ENCODE measurements around the gene GRIK3.

GRIK3 gene

GRCh38 chr1:36776256-36776655 lies 258.1 kb downstream of the GRIK3 start:
- DNase-seq: no peak

- no peak for DNase-seq
These were observed 258.6 kb downstream of the GRIK3 start for GRCh38 chr1:36775716-36776115.

DNA sequence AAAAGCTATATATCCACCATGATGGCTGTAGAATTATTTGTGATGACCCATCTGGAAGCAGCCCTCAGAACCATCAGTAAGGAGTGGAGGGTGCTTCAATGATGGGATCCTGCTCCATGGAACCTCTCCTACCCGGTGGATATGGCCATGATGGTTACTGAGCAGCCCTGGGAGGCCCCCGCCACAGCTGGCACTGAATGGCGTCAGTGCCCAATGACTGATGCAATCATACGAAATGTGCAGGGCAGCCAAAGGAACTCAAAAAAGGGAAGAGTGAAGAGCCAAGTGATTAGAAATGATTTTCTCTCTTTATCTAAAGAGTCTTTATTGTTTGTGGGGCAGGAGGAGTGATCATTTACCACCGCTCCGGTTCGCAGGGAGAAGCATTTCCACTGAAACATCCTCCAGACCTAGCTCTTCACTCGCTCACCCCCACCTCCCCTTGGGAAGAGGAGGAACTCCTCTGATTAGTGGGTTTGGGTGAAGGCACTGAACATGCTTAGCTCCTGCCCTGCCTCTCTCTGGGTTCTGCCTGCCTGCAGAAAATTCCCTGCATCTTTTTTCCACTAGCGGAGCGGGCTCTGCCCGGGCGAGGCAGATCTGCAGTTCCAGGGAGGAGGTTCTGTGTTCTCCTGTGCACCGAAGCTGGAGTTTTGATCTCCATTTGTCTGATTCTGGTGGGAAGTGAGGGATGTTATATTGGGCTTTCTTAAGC lies 260.3 kb downstream of the GRIK3 start:
- no peak for DNase-seq

- DNase-seq: no peak
These were observed 261.4 kb downstream of the GRIK3 start for GRCh38 chr1:36772647-36773495.

DNA sequence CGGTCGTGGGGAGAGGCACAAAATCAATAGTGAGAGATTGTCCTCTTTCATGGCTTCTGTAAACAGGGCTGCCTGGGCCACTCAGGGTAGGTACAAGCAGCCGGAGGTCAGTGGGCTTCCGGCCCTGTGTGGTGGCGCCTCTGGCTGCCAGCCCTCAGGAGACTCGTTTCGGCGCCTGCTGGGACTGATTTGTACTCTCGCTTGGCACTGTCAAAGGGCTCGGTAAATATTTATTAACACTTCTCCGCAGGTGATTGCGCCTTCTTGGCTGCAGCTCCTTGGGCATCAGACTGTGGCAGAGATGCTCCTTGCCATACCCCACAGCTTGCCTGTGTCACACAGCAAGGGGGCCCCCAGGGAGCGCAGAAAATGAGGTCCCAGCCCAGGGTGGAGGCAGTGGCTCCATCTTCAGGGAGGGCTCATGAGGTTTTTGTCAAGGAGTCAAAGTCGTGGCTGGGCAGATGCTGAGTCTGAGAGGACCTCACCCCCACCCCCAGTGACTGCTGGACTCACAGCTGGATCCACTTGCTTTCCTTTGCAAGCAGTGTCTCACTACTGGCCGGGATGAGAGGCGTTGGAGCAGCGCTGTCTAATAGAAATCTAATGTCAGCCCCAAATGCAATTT lies 262.5 kb downstream of the GRIK3 start:
- DNase-seq: peak; percentile 38

- peak; percentile 25 for DNase-seq
These were observed 263.1 kb downstream of the GRIK3 start for GRCh38 chr1:36771240-36771639.

DNA sequence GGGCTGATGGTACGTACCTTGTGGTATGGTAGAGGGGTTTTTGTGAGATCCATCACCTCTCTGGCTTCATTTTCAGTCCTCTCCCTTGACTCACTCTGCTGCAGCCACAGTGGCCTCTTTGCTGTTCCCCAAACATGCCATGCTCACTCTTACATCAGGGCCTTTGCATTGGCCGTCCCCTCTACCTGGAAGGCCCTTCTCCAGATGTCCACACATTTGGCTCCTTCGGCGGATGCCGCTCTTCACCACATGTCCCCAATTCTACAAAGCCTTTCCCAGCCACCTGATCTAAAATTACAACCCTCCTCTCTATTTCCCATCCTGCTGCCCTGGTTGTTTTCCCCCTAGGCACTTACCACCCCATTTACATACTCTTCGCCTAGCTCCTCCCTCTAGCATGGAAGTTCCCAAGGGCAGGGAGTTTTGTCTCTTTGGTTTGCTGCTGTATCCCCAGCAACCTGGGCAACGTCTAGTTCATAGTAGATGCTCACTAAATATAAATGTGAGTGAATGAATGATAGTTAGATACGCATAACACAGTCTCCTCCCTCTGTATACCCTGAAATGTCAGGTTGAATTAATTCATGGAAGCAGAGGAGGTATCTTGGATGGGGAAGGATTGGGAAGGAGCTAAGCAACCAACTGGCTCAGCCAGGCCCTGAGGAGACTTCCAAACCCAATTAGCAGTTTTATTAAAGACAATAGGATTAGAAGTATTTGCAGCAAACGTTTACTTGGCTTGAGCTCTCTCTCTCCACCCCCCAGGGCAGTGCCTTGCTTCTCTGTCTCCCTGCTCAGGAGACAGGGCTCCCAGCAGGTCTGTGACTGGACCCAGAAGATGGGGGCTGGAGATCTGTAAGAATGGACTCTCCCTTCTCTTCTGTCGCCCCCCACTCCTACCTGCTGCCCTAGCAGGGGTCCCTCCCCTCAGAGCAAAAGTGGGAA lies 264.2 kb downstream of the GRIK3 start:
- peak; percentile 19 for DNase-seq

GRCh38 chr1:36768486-36769178 lies 265.7 kb downstream of the GRIK3 start:
- peak; percentile 53 for DNase-seq

DNA sequence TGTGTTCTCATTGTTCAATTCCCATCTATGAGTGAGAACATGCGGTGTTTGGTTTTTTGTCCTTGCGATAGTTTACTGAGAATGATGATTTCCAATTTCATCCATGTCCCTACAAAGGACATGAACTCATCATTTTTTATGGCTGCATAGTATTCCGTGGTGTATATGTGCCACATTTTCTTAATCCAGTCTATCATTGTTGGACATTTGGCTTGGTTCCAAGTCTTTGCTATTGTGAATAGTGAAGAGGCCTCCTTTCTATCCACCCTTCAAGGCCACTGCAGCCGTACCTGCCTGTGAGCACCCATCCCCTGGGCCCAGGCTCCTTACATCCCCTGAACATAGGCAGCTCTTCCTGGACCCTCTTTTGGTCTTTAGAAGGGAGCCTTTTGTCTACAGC lies 266.9 kb downstream of the GRIK3 start:
- peak; percentile 10 for DNase-seq

GRCh38 chr1:36766481-36766880 lies 267.8 kb downstream of the GRIK3 start:
- DNase-seq: no peak

DNA sequence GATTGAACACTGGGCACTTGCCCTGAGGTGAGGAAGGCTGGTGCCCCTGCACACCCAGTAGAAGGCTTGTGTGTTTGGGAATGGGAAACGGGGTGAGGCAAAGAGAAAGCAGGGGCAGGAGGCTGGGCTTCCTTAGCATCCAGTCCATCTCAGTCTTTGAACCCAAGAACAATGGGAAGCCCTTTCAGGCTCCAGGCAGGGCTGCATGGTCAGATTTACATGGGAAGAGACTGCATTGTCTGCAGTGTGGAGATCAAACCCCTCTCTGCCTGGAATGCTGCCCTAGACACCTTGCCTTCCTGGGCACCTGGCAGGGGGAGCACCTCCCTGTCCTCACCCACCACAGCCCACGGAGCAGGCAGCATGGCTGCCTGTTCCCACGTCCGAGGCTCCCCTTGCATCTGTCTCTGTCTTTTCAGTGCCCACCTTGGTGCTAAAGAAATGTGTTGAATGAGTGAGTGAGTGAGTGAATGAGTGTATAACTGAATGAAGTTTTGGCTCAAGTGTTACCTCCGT lies 268.5 kb downstream of the GRIK3 start:
- no peak for DNase-seq

GRCh38 chr1:36764798-36765197 lies 269.5 kb downstream of the GRIK3 start:
- DNase-seq: no peak

- no peak for DNase-seq
These were observed 270.5 kb downstream of the GRIK3 start for GRCh38 chr1:36763771-36764170.

DNA sequence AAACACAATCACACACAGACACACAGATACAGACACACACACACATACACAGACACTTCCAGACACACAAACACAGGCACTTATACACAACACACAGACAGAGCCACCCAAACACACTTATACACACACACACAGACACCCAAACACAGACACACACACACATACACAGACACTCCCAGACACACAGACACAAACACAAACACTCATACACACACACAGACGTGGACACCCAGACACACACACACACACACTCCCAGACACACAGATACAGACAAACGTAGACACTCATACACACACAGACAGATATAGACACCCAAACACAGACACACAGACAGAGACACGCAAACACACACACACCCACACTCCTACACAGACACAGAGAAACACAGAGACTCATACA lies 272.1 kb downstream of the GRIK3 start:
- no peak for DNase-seq

DNA sequence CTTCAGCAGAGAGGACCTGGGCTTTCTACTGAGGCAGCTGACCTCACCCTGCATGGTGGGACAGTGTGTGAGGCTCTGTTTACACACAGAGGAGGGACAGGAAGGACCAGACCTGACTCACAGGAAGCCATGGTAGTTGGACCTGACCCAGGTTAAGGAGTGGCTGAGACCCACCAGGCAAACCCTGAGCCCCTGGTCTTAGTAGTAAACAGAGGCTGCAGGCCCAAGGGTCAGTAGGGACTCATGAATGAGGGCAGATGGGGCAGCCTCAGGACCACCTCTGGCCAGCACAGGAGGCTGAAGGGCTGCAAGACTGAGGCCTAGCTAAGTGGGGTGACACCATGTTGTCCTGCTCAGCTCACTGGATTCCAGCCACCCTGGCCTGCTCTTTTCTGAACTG lies 273.2 kb downstream of the GRIK3 start:
- DNase-seq: no peak

DNA sequence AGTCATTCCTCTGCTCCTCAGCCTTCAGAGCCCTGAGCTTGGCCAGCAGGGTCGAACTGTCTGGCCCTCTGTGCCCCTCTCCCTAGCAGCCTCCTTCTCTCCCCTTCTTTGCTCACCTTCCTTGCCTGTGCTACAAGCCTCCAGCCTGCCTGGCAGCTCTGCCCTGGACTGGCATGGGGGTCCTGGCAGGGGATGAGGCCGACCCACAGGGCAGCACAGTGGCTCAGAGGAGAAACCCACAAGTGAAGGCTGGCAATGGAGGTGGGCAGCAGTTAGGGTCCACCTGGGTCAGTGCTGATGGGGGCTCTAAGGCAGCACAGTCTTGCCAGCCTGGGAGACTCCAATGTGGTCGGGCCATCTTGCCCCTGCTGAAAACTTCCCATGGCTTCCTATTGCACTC lies 274.2 kb downstream of the GRIK3 start:
- DNase-seq: no peak

- no peak for DNase-seq
These were observed 275.0 kb downstream of the GRIK3 start for GRCh38 chr1:36759355-36759754.

GRCh38 chr1:36755303-36756230 lies 278.7 kb downstream of the GRIK3 start:
- no peak for DNase-seq

DNA sequence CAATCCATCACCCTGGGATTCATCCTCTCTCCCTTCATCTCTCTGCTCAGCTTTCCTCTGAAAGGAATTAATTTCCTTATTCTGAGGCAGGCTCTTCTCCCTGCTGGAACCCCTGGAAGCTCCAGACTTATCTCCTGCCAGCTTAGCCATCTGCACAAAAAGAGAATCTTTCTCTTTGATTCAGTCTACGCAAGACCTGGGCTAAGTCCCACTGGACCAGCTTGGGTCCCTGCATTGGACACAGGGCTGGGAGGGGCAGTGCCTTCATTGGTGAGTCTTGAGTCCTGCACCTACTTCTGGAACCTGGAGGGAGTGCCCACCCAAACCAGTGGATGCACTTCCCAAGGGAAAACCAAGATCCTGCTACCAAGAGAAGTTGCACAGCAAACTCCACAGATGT lies 279.9 kb downstream of the GRIK3 start:
- DNase-seq: no peak

DNA sequence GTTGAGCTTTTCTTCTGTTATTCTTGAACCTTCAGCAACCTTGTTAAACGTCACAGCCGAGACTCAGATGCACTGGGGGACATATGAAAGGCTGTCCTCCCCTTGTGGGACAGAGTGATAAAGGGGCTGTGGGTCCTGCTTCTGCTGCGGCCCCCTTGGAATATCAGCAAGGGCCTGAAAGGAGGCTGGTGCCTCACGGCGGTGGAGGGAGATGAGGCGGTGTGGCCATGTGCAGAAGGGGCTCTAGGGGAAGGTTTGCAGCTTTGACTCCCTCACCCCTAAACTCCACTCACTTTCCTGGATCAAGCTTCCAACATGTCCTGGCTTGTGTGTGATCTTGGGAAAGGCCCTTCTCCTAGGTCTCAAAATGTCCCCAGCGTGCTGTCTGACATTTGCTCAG lies 280.9 kb downstream of the GRIK3 start:
- peak; percentile 10 for DNase-seq

- no peak for DNase-seq
These were observed 281.4 kb downstream of the GRIK3 start for GRCh38 chr1:36752891-36753361.
